NCI-H510A treated with DMSO at 0.1 percent for 48 hours (cell line): ENCODE data around the gene LEKR1.

ENCODE experiments used
- DNase-seq: peaks from one replicate; lab custom pipeline; 2025; lab: John Stamatoyannopoulos, UW

LEKR1 gene

GRCh38 chr3:157059661-157060060, 233.5 kb downstream of the LEKR1 start:
- no peak for DNase-seq

GRCh38 chr3:157061265-157061664, 235.1 kb downstream of the LEKR1 start:
- no peak for DNase-seq

- DNase-seq, result no peak
These were observed 237.3 kb downstream of the LEKR1 start for GRCh38 chr3:157063469-157063868.

- DNase-seq, result no peak
These were observed 237.8 kb downstream of the LEKR1 start for GRCh38 chr3:157063926-157064325.

- DNase-seq, result no peak
These were observed 238.2 kb downstream of the LEKR1 start for GRCh38 chr3:157064402-157064801.

- no peak for DNase-seq
These were observed 239.0 kb downstream of the LEKR1 start for GRCh38 chr3:157065201-157065600.

GRCh38 chr3:157066335-157067098, 240.4 kb downstream of the LEKR1 start:
- DNase-seq, result no peak

- DNase-seq, result no peak
These were observed 241.0 kb downstream of the LEKR1 start for GRCh38 chr3:157067114-157067513.

GRCh38 chr3:157069406-157069805, 243.3 kb downstream of the LEKR1 start:
- no peak for DNase-seq

- no peak for DNase-seq
These were observed 243.9 kb downstream of the LEKR1 start for GRCh38 chr3:157069846-157070677.

- DNase-seq, result no peak
These were observed 244.5 kb downstream of the LEKR1 start for GRCh38 chr3:157070678-157070999.

GRCh38 chr3:157071744-157072525, 245.8 kb downstream of the LEKR1 start:
- no peak for DNase-seq

- DNase-seq, result no peak
These were observed 247.7 kb downstream of the LEKR1 start for GRCh38 chr3:157073810-157074209.

GRCh38 chr3:157074490-157074889, 248.3 kb downstream of the LEKR1 start:
- DNase-seq, result no peak

- no peak for DNase-seq
These were observed 248.8 kb downstream of the LEKR1 start for GRCh38 chr3:157074981-157075380.

- no peak for DNase-seq
These were observed 249.7 kb downstream of the LEKR1 start for GRCh38 chr3:157075693-157076420.

GRCh38 chr3:157077565-157077991, 251.4 kb downstream of the LEKR1 start:
- DNase-seq, result no peak

GRCh38 chr3:157078131-157078810, 252.1 kb downstream of the LEKR1 start:
- no peak for DNase-seq

GRCh38 chr3:157078811-157079185, 252.6 kb downstream of the LEKR1 start:
- DNase-seq, result no peak

GRCh38 chr3:157079676-157080369, 253.7 kb downstream of the LEKR1 start:
- DNase-seq, result no peak
